HT-29 (cell line): ENCODE measurements around the gene MEGF6. TPM values are rescaled to one million over a fixed set of nuclear protein-coding genes. Genes with fewer than 3 reads are reported as not detected.
A peak's percentile ranks its signal among the peaks of the same experiment; 100 is the strongest.

Source experiments
- DNase-seq: peaks from one replicate; pipeline ENCODE4 v3.0.0-alpha.2; 2015; ENCODE audit warnings: low spot score
- total RNA-seq: library from RNA; depleted of rRNA; stranded (reverse); fragments of >200 nt; shearing (Covaris generic); gene quantifications from 2 replicates; pipeline ENCODE4 v1.2.3, GENCODE V29; 2014

The MEGF6 gene
- total RNA-seq, 1 experiment from 2014 or later, result 12.7 TPM

GRCh38 chr1:3490046-3490745 is 121.1 kb downstream of the MEGF6 start:
- no peak for DNase-seq

GRCh38 chr1:3488432-3488831 is 122.9 kb downstream of the MEGF6 start:
- no peak for DNase-seq

- DNase-seq, result no peak
These were observed 126.3 kb downstream of the MEGF6 start for GRCh38 chr1:3485016-3485415.

- peak; percentile 58 for DNase-seq
These were observed 127.4 kb downstream of the MEGF6 start for GRCh38 chr1:3483801-3484444.

GRCh38 chr1:3483380-3483779 is 127.9 kb downstream of the MEGF6 start:
- DNase-seq, result no peak

GRCh38 chr1:3482378-3482849 is 128.9 kb downstream of the MEGF6 start:
- DNase-seq, result peak; percentile 72

GRCh38 chr1:3481836-3482375 is 129.4 kb downstream of the MEGF6 start:
- DNase-seq, result peak; percentile 26

- DNase-seq, result no peak
These were observed 130.3 kb downstream of the MEGF6 start for GRCh38 chr1:3481046-3481445.

GRCh38 chr1:3480369-3480719 is 131.0 kb downstream of the MEGF6 start:
- peak; percentile 32 for DNase-seq

GRCh38 chr1:3479511-3480368 is 131.6 kb downstream of the MEGF6 start:
- no peak for DNase-seq

GRCh38 chr1:3478187-3478586 is 133.1 kb downstream of the MEGF6 start:
- no peak for DNase-seq

GRCh38 chr1:3477241-3477995 is 133.9 kb downstream of the MEGF6 start:
- no peak for DNase-seq

GRCh38 chr1:3476666-3477065 is 134.6 kb downstream of the MEGF6 start:
- DNase-seq, result no peak

- no peak for DNase-seq
These were observed 135.3 kb downstream of the MEGF6 start for GRCh38 chr1:3475839-3476573.

GRCh38 chr1:3474421-3474820 is 136.9 kb downstream of the MEGF6 start:
- no peak for DNase-seq

- DNase-seq, result no peak
These were observed 137.3 kb downstream of the MEGF6 start for GRCh38 chr1:3474016-3474415.

GRCh38 chr1:3473381-3473844 is 137.9 kb downstream of the MEGF6 start:
- DNase-seq, result no peak

- DNase-seq, result no peak
These were observed 138.4 kb downstream of the MEGF6 start for GRCh38 chr1:3472906-3473305.

GRCh38 chr1:3472088-3472850 is 139.0 kb downstream of the MEGF6 start:
- DNase-seq, result no peak
